Measurements from ENCODE around the gene TNIK. TPM values are rescaled to one million over a fixed set of nuclear protein-coding genes. Genes with fewer than 3 reads are reported as not detected.

Gene TNIK
- polyA plus RNA-seq, 1 of the 3 experiments (the other 2 are of a cell fraction), result 19.4 TPM

DNA sequence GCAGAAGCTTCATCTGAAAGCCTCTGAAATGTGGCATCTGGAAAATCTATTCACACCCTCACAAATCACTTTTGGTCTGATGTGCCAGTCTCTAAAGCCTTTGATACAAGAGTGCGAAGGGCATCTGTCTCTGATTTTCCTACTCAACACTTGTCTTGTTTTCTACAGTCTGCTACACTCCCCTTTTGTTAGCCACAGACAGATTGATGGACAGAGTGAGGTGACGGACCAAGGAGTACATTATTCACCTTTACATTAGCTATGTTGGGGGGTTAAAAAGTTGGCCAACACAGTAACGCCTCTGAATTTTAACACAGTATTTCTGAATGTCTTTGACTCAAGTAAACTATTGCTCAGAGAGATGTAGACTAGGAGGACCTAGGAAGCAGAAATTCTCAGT lies 63.1 kb downstream of the TNIK start:
- TF ChIP-seq RFX5 (IDR thresholded peaks at IDR 0.05; ENCODE audit: low read length), result no peak
- no peaks in the 10 kb centered on the region for H4K20me1 ChIP-seq (ENCODE audit: insufficient read depth)
- peaks cover 7% of the 10 kb centered on the region for H3F3A ChIP-seq (replicated peaks; ENCODE audit: insufficient read depth)
- H3K4me3 ChIP-seq (ENCODE audit: low read depth in 2 of 2, low read length in 1 of 2), result no peak overlapping the region
- no peak overlapping the region for H3K9ac ChIP-seq
- H3K27me3 ChIP-seq (ENCODE audit: insufficient read depth), result no peaks in the 10 kb centered on the region
- H3K4me2 ChIP-seq, result no peak overlapping the region
- no peaks in the 10 kb centered on the region for H3K9me2 ChIP-seq
- DNase-seq, result no peak
- H3K9me3 ChIP-seq, result no peaks in the 10 kb centered on the region
- H3K79me2 ChIP-seq (ENCODE audit: insufficient read depth), result peaks cover 79% of the 10 kb centered on the region
- H2AFZ ChIP-seq (ENCODE audit: low read depth), result no peak overlapping the region
- peaks cover 0 to under 1% of the 10 kb centered on the region in 2 experiments for H3K36me3 ChIP-seq (replicated peaks in 1 of 2; ENCODE audit: control insufficient read depth in 1 of 2, insufficient read depth in 2 of 2, low read length in 1 of 2)
- WGBS (ENCODE audit: low lambda C conversion rate), result 96% methylated on average over 3 of the region's 3 CpGs
- H3K27ac ChIP-seq (ENCODE audit: low read depth in 2 of 2, low read length in 1 of 2), result no peak overlapping the region
- H3K4me1 ChIP-seq (ENCODE audit: control insufficient read depth in 1 of 2, insufficient read depth in 2 of 2, low read depth in 1 of 2, low read length in 1 of 2), result peaks cover 0 to 4% of the 10 kb centered on the region in 2 experiments; a peak in 2 of 4 replicates
- POLR2A ChIA-PET, result no interaction called here
- CTCF ChIA-PET, result no interaction called here

GRCh38 chr3:171396048-171396447 lies 64.2 kb downstream of the TNIK start:
- TF ChIP-seq RAD21 (IDR thresholded peaks at IDR 0.05; ENCODE audit: low read length) (no peak), SMC3 (IDR thresholded peaks at IDR 0.05; ENCODE audit: low read depth, low read length) (no peak), GATA2 (CRISPR knock-in tag; IDR thresholded peaks at IDR 0.05) (no peak), PBX3 (IDR thresholded peaks at IDR 0.05) (0 out of 2 replicates have a peak, but pooled peaks have one; percentile 4), MEF2A (IDR thresholded peaks at IDR 0.05; ENCODE audit: borderline replicate concordance, low read depth) (no peak)
- no peaks in the 10 kb centered on the region for H3K9me2 ChIP-seq
- peaks cover 0 to 4% of the 10 kb centered on the region in 2 experiments; a peak in 2 of 4 replicates for H3K4me1 ChIP-seq (ENCODE audit: control insufficient read depth in 1 of 2, insufficient read depth in 2 of 2, low read depth in 1 of 2, low read length in 1 of 2)
- no peak overlapping the region for H3K4me2 ChIP-seq
- 64% methylated on average over 3 of the region's 3 CpGs for WGBS (ENCODE audit: low lambda C conversion rate)
- DNase-seq, result no peak
- H2AFZ ChIP-seq (ENCODE audit: low read depth), result no peak overlapping the region
- ChIA-PET POLR2A (no interaction called here), CTCF (no interaction called here)
- H3K27me3 ChIP-seq (ENCODE audit: insufficient read depth), result no peaks in the 10 kb centered on the region
- peaks cover 7% of the 10 kb centered on the region for H3F3A ChIP-seq (replicated peaks; ENCODE audit: insufficient read depth)
- peaks cover 79% of the 10 kb centered on the region for H3K79me2 ChIP-seq (ENCODE audit: insufficient read depth)
- H3K9me3 ChIP-seq, result no peaks in the 10 kb centered on the region; the same call in 1 of the 2 replicates
- H4K20me1 ChIP-seq (ENCODE audit: insufficient read depth), result no peaks in the 10 kb centered on the region
- H3K9ac ChIP-seq, result no peak overlapping the region
- H3K36me3 ChIP-seq (replicated peaks in 1 of 2; ENCODE audit: control insufficient read depth in 1 of 2, insufficient read depth in 2 of 2, low read length in 1 of 2), result peaks cover 0 to 10% of the 10 kb centered on the region in 2 experiments
- H3K4me3 ChIP-seq (ENCODE audit: low read depth in 2 of 2, low read length in 1 of 2), result no peak overlapping the region
- H3K27ac ChIP-seq (ENCODE audit: low read depth in 2 of 2, low read length in 1 of 2), result no peak overlapping the region

DNA sequence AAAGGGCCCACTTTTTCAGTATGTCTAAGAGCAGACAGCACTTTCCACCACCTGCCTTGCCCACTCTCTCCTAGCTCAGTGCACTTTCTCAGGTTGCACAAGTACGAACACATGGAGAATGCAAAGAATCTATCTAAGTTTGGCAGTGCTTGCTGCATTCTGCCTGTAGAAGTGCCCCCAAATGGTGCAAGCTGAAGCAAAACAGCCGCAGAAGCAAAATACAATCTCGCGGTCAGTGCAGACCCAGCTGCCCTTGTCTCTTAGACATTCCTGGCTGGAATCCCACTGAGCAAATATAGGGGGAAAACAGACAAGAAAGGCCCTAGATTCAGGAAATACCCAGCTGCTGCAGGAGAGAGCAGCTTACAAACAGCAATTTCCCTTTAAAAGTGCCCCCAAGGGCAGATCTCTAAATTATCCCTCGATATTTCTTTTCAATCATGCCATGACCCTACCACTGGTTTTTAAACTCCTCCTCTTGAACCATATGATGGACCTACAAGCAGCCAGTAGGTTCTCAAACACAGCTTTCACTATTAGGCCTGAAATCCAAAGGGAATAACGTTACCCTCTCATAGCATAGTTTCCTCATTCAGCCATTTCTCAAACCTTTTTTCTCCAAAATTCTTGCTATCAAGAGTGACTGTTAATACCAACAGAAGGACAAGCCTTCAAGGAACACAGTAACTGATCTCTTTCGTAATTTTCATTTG lies 67.0 kb downstream of the TNIK start:
- TF ChIP-seq EZH2phosphoT487 (IDR thresholded peaks at IDR 0.05; ENCODE audit: borderline replicate concordance, low read depth) (no peak), EP300 (IDR thresholded peaks at IDR 0.05; ENCODE audit: borderline replicate concordance in 1 of 2, low read depth in 1 of 2, low read length in 1 of 2) (peak in 1 of 2 experiments; percentile 36; a peak in 1 of 4 replicates), NFIC (IDR thresholded peaks at IDR 0.05; ENCODE audit: borderline replicate concordance) (peak; percentile 56; the same call in 1 of the 2 replicates), PBX3 (IDR thresholded peaks at IDR 0.05) (peak; percentile 24; the same call in 1 of the 2 replicates), NRF1 (IDR thresholded peaks at IDR 0.05; ENCODE audit: low read depth, low read length) (no peak), TCF12 (IDR thresholded peaks at IDR 0.05) (peak; percentile 49; the same call in 1 of the 2 replicates)
- Histone ChIP-seq H3K4me2 (peak overlapping the region; percentile 58), H3K9me2 (no peaks in the 10 kb centered on the region), H3F3A (replicated peaks; ENCODE audit: insufficient read depth) (peaks cover 7% of the 10 kb centered on the region), H2AFZ (ENCODE audit: low read depth) (no peak overlapping the region), H4K20me1 (ENCODE audit: insufficient read depth) (no peaks in the 10 kb centered on the region), H3K4me1 (ENCODE audit: control insufficient read depth in 1 of 2, insufficient read depth in 2 of 2, low read depth in 1 of 2, low read length in 1 of 2) (peaks cover 0 to 4% of the 10 kb centered on the region in 2 experiments; a peak in 2 of 4 replicates), H3K9me3 (no peaks in the 10 kb centered on the region; the same call in 1 of the 2 replicates), H3K9ac (peak overlapping the region; percentile 2; the same call in 1 of the 2 replicates), H3K79me2 (ENCODE audit: insufficient read depth) (peaks cover 79% of the 10 kb centered on the region; the same call in 1 of the 2 replicates), H3K36me3 (replicated peaks in 1 of 2; ENCODE audit: control insufficient read depth in 1 of 2, insufficient read depth in 2 of 2, low read length in 1 of 2) (peaks cover 0 to 10% of the 10 kb centered on the region in 2 experiments), H3K27ac (ENCODE audit: low read depth in 2 of 2, low read length in 1 of 2) (peak overlapping the region; percentile 31 to 48; a peak in 3 of 4 replicates), H3K4me3 (ENCODE audit: low read depth in 2 of 2, low read length in 1 of 2) (no peak overlapping the region), H3K27me3 (ENCODE audit: insufficient read depth) (no peaks in the 10 kb centered on the region)
- ChIA-PET CTCF (no interaction called here), POLR2A (no interaction called here)
- DNase-seq, result no peak
- 41% methylated on average over 7 of the region's 7 CpGs for WGBS (ENCODE audit: low lambda C conversion rate)
